Testis (tissue), 3 donors: ENCODE measurements around the gene INPP5A. TPM values are rescaled to one million over a fixed set of nuclear protein-coding genes. Genes with fewer than 3 reads are reported as not detected.
"Not testable (repeated sequence)": the region's sequence is repeated elsewhere in the genome, so short reads cannot be mapped to it uniquely, and the experiment has no call there.

ENCODE experiments used
- DNase-seq: peaks from one replicate; pipeline ENCODE4 v3.0.0-alpha.2; 2019
- H3K27ac ChIP-seq, 2 donors: fragments of 200-600 bp; sonication (generic); one replicate each; pipeline ENCODE4 v1.5.1; 2019
- H3K27me3 ChIP-seq: fragments of 200-600 bp; sonication (generic); one replicate; pipeline ENCODE4 v1.5.1; 2019
- H3K36me3 ChIP-seq: fragments of 200-600 bp; sonication (generic); one replicate; pipeline ENCODE4 v1.5.1; 2017; ENCODE audit warnings: low read depth; ENCODE audit errors: missing control alignments
- H3K4me1 ChIP-seq: fragments of 200-600 bp; sonication (generic); one replicate; pipeline ENCODE4 v1.5.1; 2019
- H3K4me3 ChIP-seq, 2 donors: fragments of 200-600 bp; sonication (generic); one replicate each; pipeline ENCODE4 v1.5.1; 2017 to 2019
- H3K9me3 ChIP-seq: fragments of 200-600 bp; sonication (generic); one replicate; pipeline ENCODE4 v1.5.1; 2017
- CTCF ChIP-seq, 3 experiments: fragments of 450-650 bp in 2 of 3; fragments of 200-600 bp in 1 of 3; sonication (generic) in 1 of 3; IDR thresholded peaks; one replicate each; pipeline ENCODE4 v1.5.1; 2016 to 2019; ENCODE audit warnings: antibody characterized with exemption in 3 of 3, mild to moderate bottlenecking in 2 of 3, moderate library complexity in 1 of 3
- POLR2A ChIP-seq: fragments of 450-650 bp; IDR thresholded peaks from one replicate; pipeline ENCODE4 v1.6.1; 2017; ENCODE audit warnings: antibody characterized with exemption, mild to moderate bottlenecking, moderate library complexity
- WGBS, 2 donors: methylation state at CpG; one replicate each; pipeline ENCODE4 v1.1.5; 2018; 5-methylcytosine and 5-hydroxymethylcytosine counted together
- intact Hi-C: fragments of 100-400 bp; cut with DNase I; formaldehyde crosslinking; loops from one replicate; pipeline ENCODE4 v1.15.1; 2023; ENCODE audit warnings: low total_unique reads
- polyA plus RNA-seq: library from polyadenylated mRNA; stranded (reverse); fragments of 350-450 nt; fragmentation: Illumina TruSeq; extraction: RNeasy Lipid Tissue Mini Kit (QIAGEN cat#74804); gene quantifications from one replicate; pipeline ENCODE4 v1.2.3, GENCODE V29; 2014; ENCODE audit warnings: low read depth, low replicate concordance; ENCODE audit not compliant: insufficient read depth
- total RNA-seq, 2 donors: library from RNA; depleted of rRNA; stranded (reverse); fragments of >200 nt; gene quantifications; one replicate each; pipeline ENCODE4 v1.2.3, GENCODE V29; 2016

INPP5A gene
- total and polyA plus RNA-seq, 3 donors from 2014 or later, result 54.1 to 103 (median 73.0) TPM

GRCh38 chr10:132571650-132572544, 34.3 kb downstream of the INPP5A start:
- 45 to 59% methylated on average over 7 to 23 of the region's 23 CpGs for WGBS, 2 donors
- intact Hi-C loops, result no loop called here
- no peak overlapping the region for H3K4me3 ChIP-seq

GRCh38 chr10:132572545-132572937, 35.0 kb downstream of the INPP5A start:
- H3K36me3 ChIP-seq, result no peaks in the 10 kb centered on the region
- peaks cover 35% of the 10 kb centered on the region for H3K4me1 ChIP-seq
- TF ChIP-seq POLR2A (no peak), CTCF (IDR thresholded peaks at IDR 0.05) (no peak)
- 41 to 55% methylated on average over 7 of the region's 7 CpGs for WGBS, 2 donors
- no peak overlapping the region for H3K4me3 ChIP-seq
- DNase-seq, result peak; percentile 47
- H3K9me3 ChIP-seq, result no peaks in the 10 kb centered on the region
- H3K27me3 ChIP-seq, result no peaks in the 10 kb centered on the region
- intact Hi-C loops, result no loop called here
- no peak overlapping the region for H3K27ac ChIP-seq

More at GRCh38 chr10:132571650-132572544, 34.3 kb downstream of the INPP5A start:
- TF ChIP-seq POLR2A (no peak), CTCF (IDR thresholded peaks at IDR 0.05) (no peak)
- Histone ChIP-seq H3K27me3 (no peaks in the 10 kb centered on the region), H3K27ac (no peak overlapping the region), H3K36me3 (no peaks in the 10 kb centered on the region), H3K9me3 (no peaks in the 10 kb centered on the region), H3K4me1 (peaks cover 35% of the 10 kb centered on the region)
- no peak for DNase-seq

DNA sequence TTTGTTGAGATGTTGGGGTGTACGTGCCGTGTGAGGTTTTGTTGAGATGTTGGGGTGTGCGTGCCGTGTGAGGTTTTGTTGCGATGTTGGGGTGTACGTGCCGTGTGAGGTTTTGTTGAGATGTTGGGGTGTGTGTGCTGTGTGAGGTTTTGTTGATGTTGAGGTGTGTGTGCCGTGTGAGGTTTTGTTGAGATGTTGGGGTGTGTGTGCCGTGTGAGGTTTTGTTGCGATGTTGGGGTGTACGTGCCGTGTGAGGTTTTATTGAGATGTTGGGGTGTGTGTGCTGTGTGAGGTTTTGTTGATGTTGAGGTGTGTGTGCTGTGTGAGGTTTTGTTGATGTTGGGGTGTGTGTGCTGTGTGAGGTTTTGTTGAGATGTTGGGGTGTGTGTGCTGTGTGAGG, 35.4 kb downstream of the INPP5A start:
- H3K4me3 ChIP-seq, H3K9me3 ChIP-seq, H3K36me3 ChIP-seq, H3K27ac ChIP-seq, intact Hi-C loops, DNase-seq, H3K27me3 ChIP-seq: not testable (repeated sequence)
- peaks cover 35% of the 10 kb centered on the region for H3K4me1 ChIP-seq
- WGBS, 2 donors, result 88 to 95% methylated on average over 12 of the region's 12 CpGs

- H3K4me1 ChIP-seq, result peaks cover 43% of the 10 kb centered on the region
- TF ChIP-seq POLR2A (no peak), CTCF (IDR thresholded peaks at IDR 0.05) (no peak)
- no peak overlapping the region for H3K4me3 ChIP-seq
- WGBS, 2 donors, result 94 to 95% methylated on average over 8 of the region's 8 CpGs
- no peak overlapping the region for H3K27ac ChIP-seq
- H3K27me3 ChIP-seq, result no peaks in the 10 kb centered on the region
- no peaks in the 10 kb centered on the region for H3K9me3 ChIP-seq
- no peaks in the 10 kb centered on the region for H3K36me3 ChIP-seq
- intact Hi-C loops, result no loop called here
- no peak for DNase-seq
Measured at GRCh38 chr10:132574288-132574687, 36.7 kb downstream of the INPP5A start.

GRCh38 chr10:132574783-132575319, 37.3 kb downstream of the INPP5A start:
- H3K27ac ChIP-seq, result no peak overlapping the region
- no peak for DNase-seq
- no peaks in the 10 kb centered on the region for H3K36me3 ChIP-seq
- H3K4me3 ChIP-seq, result no peak overlapping the region
- 61 to 74% methylated on average over 16 to 19 of the region's 19 CpGs for WGBS, 2 donors
- peaks cover 43% of the 10 kb centered on the region for H3K4me1 ChIP-seq
- no peaks in the 10 kb centered on the region for H3K9me3 ChIP-seq
- TF ChIP-seq POLR2A (no peak), CTCF (IDR thresholded peaks at IDR 0.05) (no peak)
- H3K27me3 ChIP-seq, result no peaks in the 10 kb centered on the region
- intact Hi-C loops, result no loop called here
